ENCODE measurements around the gene RAB11FIP4.

GRCh38 chr17:31562376-31562840, 170.9 kb downstream of the RAB11FIP4 start:
- TF ChIP-seq POLR2AphosphoS5 (IDR thresholded peaks at IDR 0.05; ENCODE audit: borderline replicate concordance, low read depth, low read length) (no peak), EZH2 (IDR thresholded peaks at IDR 0.05) (no peak), FOXP2 (optimal IDR thresholded peaks at IDR 0.05; ENCODE audit: control extremely low read depth, extremely low read length, insufficient read depth) (no peak)

All from SK-N-MC (cell line).